ENCODE results near the gene ST3GAL4.

ST3GAL4 gene

GRCh38 chr11:126416542-126417090 lies 61.1 kb downstream of the ST3GAL4 start:
- TF ChIP-seq, protein P1, sequence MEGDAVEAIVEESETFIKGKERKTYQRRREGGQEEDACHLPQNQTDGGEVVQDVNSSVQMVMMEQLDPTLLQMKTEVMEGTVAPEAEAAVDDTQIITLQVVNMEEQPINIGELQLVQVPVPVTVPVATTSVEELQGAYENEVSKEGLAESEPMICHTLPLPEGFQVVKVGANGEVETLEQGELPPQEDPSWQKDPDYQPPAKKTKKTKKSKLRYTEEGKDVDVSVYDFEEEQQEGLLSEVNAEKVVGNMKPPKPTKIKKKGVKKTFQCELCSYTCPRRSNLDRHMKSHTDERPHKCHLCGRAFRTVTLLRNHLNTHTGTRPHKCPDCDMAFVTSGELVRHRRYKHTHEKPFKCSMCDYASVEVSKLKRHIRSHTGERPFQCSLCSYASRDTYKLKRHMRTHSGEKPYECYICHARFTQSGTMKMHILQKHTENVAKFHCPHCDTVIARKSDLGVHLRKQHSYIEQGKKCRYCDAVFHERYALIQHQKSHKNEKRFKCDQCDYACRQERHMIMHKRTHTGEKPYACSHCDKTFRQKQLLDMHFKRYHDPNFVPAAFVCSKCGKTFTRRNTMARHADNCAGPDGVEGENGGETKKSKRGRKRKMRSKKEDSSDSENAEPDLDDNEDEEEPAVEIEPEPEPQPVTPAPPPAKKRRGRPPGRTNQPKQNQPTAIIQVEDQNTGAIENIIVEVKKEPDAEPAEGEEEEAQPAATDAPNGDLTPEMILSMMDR (IDR thresholded peaks at IDR 0.05; ENCODE audit: control insufficient read depth, extremely low read depth, insufficient read depth): no peak
- peak overlapping the region; percentile 51 for H3K4me3 ChIP-seq (ENCODE audit: low read depth, low read length)
- DNase-seq (ENCODE audit: low read depth): no peak

- TF ChIP-seq, protein P1 (IDR thresholded peaks at IDR 0.05; ENCODE audit: control insufficient read depth, extremely low read depth, insufficient read depth): no peak
- H3K4me3 ChIP-seq (ENCODE audit: low read depth, low read length): peak overlapping the region; percentile 51
- DNase-seq (ENCODE audit: low read depth): no peak
Observed at GRCh38 chr11:126417091-126417862, 61.8 kb downstream of the ST3GAL4 start.

GRCh38 chr11:126418887-126419286 lies 63.4 kb downstream of the ST3GAL4 start:
- no peak for DNase-seq (ENCODE audit: low read depth)
- H3K4me3 ChIP-seq (ENCODE audit: low read depth, low read length): no peak overlapping the region
- TF ChIP-seq, protein P1 (IDR thresholded peaks at IDR 0.05; ENCODE audit: control insufficient read depth, extremely low read depth, insufficient read depth): no peak

- H3K4me3 ChIP-seq (ENCODE audit: low read depth, low read length): no peak overlapping the region
- TF ChIP-seq, protein P1 (IDR thresholded peaks at IDR 0.05; ENCODE audit: control insufficient read depth, extremely low read depth, insufficient read depth): no peak
- no peak for DNase-seq (ENCODE audit: low read depth)
Observed at GRCh38 chr11:126419801-126420697, 64.6 kb downstream of the ST3GAL4 start.

GRCh38 chr11:126420698-126421256 lies 65.3 kb downstream of the ST3GAL4 start:
- TF ChIP-seq, protein P1 (IDR thresholded peaks at IDR 0.05; ENCODE audit: control insufficient read depth, extremely low read depth, insufficient read depth): no peak
- H3K4me3 ChIP-seq (ENCODE audit: low read depth, low read length): no peak overlapping the region
- DNase-seq (ENCODE audit: low read depth): no peak

DNA sequence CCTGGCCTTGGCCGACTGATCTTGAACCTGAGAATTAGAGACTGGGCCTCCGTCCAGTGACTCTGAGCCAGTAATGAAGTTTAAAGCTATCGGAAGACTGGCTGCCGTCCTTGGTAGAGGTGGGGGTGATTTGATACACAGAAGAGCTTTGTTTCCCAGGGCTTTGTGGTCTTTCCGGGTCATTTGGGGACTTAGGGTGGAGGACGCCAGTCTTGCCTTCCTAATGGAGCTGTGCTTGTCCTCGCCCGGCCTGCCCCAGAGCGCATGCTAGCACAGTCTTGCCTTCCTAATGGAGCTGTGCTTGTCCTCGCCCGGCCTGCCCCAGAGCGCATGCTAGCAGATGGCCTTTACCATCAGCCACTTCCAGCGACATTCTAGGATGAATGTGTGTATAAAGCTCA lies 65.8 kb downstream of the ST3GAL4 start:
- TF ChIP-seq, protein P1 (IDR thresholded peaks at IDR 0.05; ENCODE audit: control insufficient read depth, extremely low read depth, insufficient read depth): no peak
- no peak overlapping the region for H3K4me3 ChIP-seq (ENCODE audit: low read depth, low read length)
- no peak for DNase-seq (ENCODE audit: low read depth)
